Thoracic aorta (tissue), 2 donors: ENCODE results near the gene KIF26B. TPM values are rescaled to one million over a fixed set of nuclear protein-coding genes. Genes with fewer than 3 reads are reported as not detected.

Experiments used
- ATAC-seq: fragments of 150-250 bp; one replicate; pipeline ENCODE4 v1.8.0; 2017; ENCODE audit warnings: low read depth; ENCODE audit not compliant: insufficient number of reproducible peaks, low FRiP score
- DNase-seq: peaks from one replicate; pipeline ENCODE4 v3.0.0-alpha.2; 2020; ENCODE audit warnings: low spot score
- H3K27ac ChIP-seq, 2 donors: fragments of 200-600 bp; sonication (generic); 1 replicate in 1 of 2; 2 replicates in 1 of 2; pipeline ENCODE4 v1.5.1; 2016; ENCODE audit warnings: mild to moderate bottlenecking in 2 of 2, moderate library complexity in 2 of 2
- H3K27me3 ChIP-seq: fragments of 200-600 bp; sonication (generic); replicated peaks from 2 replicates; pipeline ENCODE4 v1.6.0; 2016; ENCODE audit warnings: mild to moderate bottlenecking; ENCODE audit not compliant: insufficient read depth
- H3K36me3 ChIP-seq: fragments of 200-600 bp; sonication (generic); one replicate; pipeline ENCODE4 v1.5.1; 2016
- H3K4me1 ChIP-seq, 2 donors: fragments of 200-600 bp; sonication (generic); 1 replicate in 1 of 2; 2 replicates in 1 of 2; pipeline versions ENCODE4 v1.5.1 to v1.6.0; 2016; ENCODE audit warnings: low read depth in 2 of 2, mild to moderate bottlenecking in 1 of 2; ENCODE audit not compliant: control insufficient read depth in 1 of 2
- H3K4me3 ChIP-seq: fragments of 200-600 bp; sonication (generic); 2 replicates; pipeline ENCODE4 v1.5.1; 2016; ENCODE audit warnings: mild to moderate bottlenecking
- H3K9me3 ChIP-seq: fragments of 200-600 bp; sonication (generic); 2 replicates; pipeline ENCODE4 v1.5.1; 2016
- CTCF ChIP-seq: fragments of 200-600 bp; sonication (generic); IDR thresholded peaks from one replicate; pipeline ENCODE4 v1.5.1; 2019; ENCODE audit warnings: antibody characterized with exemption
- total RNA-seq, 2 donors: library from RNA; depleted of rRNA; stranded (reverse); fragments of >200 nt; gene quantifications; one replicate each; pipeline versions ENCODE4 v1.1.0 to v1.2.3, GENCODE V29; 2016

KIF26B gene
- total RNA-seq, 2 donors from 2014 or later = 0.14 to 0.41 TPM

- Histone ChIP-seq H3K36me3 (no peaks in the 10 kb centered on the region), H3K9me3 (no peaks in the 10 kb centered on the region), H3K4me1 (no peaks in the 10 kb centered on the region), H3K27me3 (no peaks in the 10 kb centered on the region), H3K4me3 (no peak overlapping the region), H3K27ac (no peak overlapping the region)
- ATAC-seq = no peak
- no peak for TF ChIP-seq CTCF
- DNase-seq = no peak
Measured at GRCh38 chr1:245217853-245218608, 63.2 kb downstream of the KIF26B start.

GRCh38 chr1:245220381-245220985 is 65.7 kb downstream of the KIF26B start:
- H3K4me3 ChIP-seq = no peak overlapping the region
- DNase-seq (no peak), ATAC-seq (no peak)
- H3K27me3 ChIP-seq = no peaks in the 10 kb centered on the region
- H3K36me3 ChIP-seq = no peaks in the 10 kb centered on the region
- no peaks in the 10 kb centered on the region for H3K4me1 ChIP-seq
- no peak overlapping the region for H3K27ac ChIP-seq
- no peaks in the 10 kb centered on the region for H3K9me3 ChIP-seq
- TF ChIP-seq CTCF = no peak

- ATAC-seq = no peak
- Histone ChIP-seq H3K36me3 (no peaks in the 10 kb centered on the region), H3K27ac (no peak overlapping the region), H3K4me1 (no peaks in the 10 kb centered on the region), H3K9me3 (no peaks in the 10 kb centered on the region), H3K27me3 (no peaks in the 10 kb centered on the region), H3K4me3 (no peak overlapping the region)
- no peak for DNase-seq
- no peak for TF ChIP-seq CTCF
Measured at GRCh38 chr1:245221805-245222204, 67.0 kb downstream of the KIF26B start.

- Histone ChIP-seq H3K27ac (no peak overlapping the region), H3K9me3 (no peaks in the 10 kb centered on the region), H3K4me3 (no peak overlapping the region), H3K36me3 (no peaks in the 10 kb centered on the region), H3K27me3 (no peaks in the 10 kb centered on the region), H3K4me1 (no peaks in the 10 kb centered on the region)
- DNase-seq = no peak
- no peak for ATAC-seq
- TF ChIP-seq CTCF = no peak
Measured at GRCh38 chr1:245222931-245223595, 68.3 kb downstream of the KIF26B start.
